HEK293T (cell line): ENCODE results near the gene RNU6-7.

Experiments
- CTCF ChIA-PET: fragments of 350-600 bp; formaldehyde crosslinking; extraction: SDS; loops from one replicate; lab custom pipeline; 2021; ENCODE audit warnings: antibody characterized with exemption, inconsistent platforms; lab: Yijun Ruan, JAX
- POLR2A ChIA-PET: fragments of 350-600 bp; formaldehyde crosslinking; extraction: SDS; loops from one replicate; lab custom pipeline; 2020; ENCODE audit warnings: antibody characterized with exemption, inconsistent platforms; lab: Yijun Ruan, JAX
- DNase-seq: peaks from one replicate; pipeline ENCODE4 v3.0.0; 2012; ENCODE audit warnings: mixed read lengths; ENCODE audit errors: extremely low spot score
- ARNT ChIP-seq: fragments of 450-650 bp; IDR thresholded peaks from 2 replicates; pipeline ENCODE4 v1.6.1; 2017; ENCODE audit warnings: mild to moderate bottlenecking
- BHLHE40 ChIP-seq: fragments of 450-650 bp; IDR thresholded peaks from 2 replicates; pipeline ENCODE4 v1.6.1; 2016; ENCODE audit warnings: mild to moderate bottlenecking, moderate library complexity, borderline replicate concordance
- CTBP1 ChIP-seq: fragments of 450-650 bp; IDR thresholded peaks from 2 replicates; pipeline ENCODE4 v1.6.1; 2016; ENCODE audit warnings: borderline replicate concordance
- ELF4 ChIP-seq: fragments of 450-650 bp; IDR thresholded peaks from 2 replicates; pipeline ENCODE4 v1.6.1; 2017; ENCODE audit warnings: antibody characterized with exemption
- FOXA1 ChIP-seq: fragments of 450-650 bp; IDR thresholded peaks from 2 replicates; pipeline ENCODE4 v1.6.1; 2016; ENCODE audit warnings: mild to moderate bottlenecking
- FOXK2 ChIP-seq: fragments of 450-650 bp; IDR thresholded peaks from 2 replicates; pipeline ENCODE4 v1.6.1; 2016; ENCODE audit warnings: mild to moderate bottlenecking
- FOXM1 ChIP-seq: fragments of 450-650 bp; IDR thresholded peaks from 2 replicates; pipeline ENCODE4 v1.6.1; 2017; ENCODE audit warnings: mild to moderate bottlenecking, borderline replicate concordance
- HDGF ChIP-seq: fragments of 450-650 bp; IDR thresholded peaks from 2 replicates; pipeline ENCODE4 v1.6.1; 2017; ENCODE audit warnings: antibody characterized with exemption, borderline replicate concordance
- L3MBTL2 ChIP-seq: fragments of 450-650 bp; conservative IDR thresholded peaks from 2 replicates; pipeline ENCODE4 v1.6.1; 2016; ENCODE audit warnings: mild to moderate bottlenecking
- LEF1 ChIP-seq: fragments of 450-650 bp; IDR thresholded peaks from 2 replicates; pipeline ENCODE4 v1.6.1; 2017; ENCODE audit warnings: mild to moderate bottlenecking, borderline replicate concordance
- NFRKB ChIP-seq: fragments of 450-650 bp; IDR thresholded peaks from 2 replicates; pipeline ENCODE4 v1.6.1; 2016; ENCODE audit warnings: mild to moderate bottlenecking, moderate library complexity
- SP1 ChIP-seq: fragments of 450-650 bp; IDR thresholded peaks from 2 replicates; pipeline ENCODE4 v1.6.1; 2017
- SUZ12 ChIP-seq: fragments of 450-650 bp; IDR thresholded peaks from 2 replicates; pipeline ENCODE4 v1.6.1; 2016; ENCODE audit warnings: mild to moderate bottlenecking
- TARDBP ChIP-seq: fragments of 450-650 bp; IDR thresholded peaks from 2 replicates; pipeline ENCODE4 v1.6.1; 2016
- ZNF384 ChIP-seq: fragments of 450-650 bp; IDR thresholded peaks from 2 replicates; pipeline ENCODE4 v1.6.1; 2016
- TF ChIP-seq, protein P1 (sequence below): fragments of 450-650 bp; IDR thresholded peaks from 2 replicates; pipeline ENCODE4 v1.6.1; 2016

RNU6-7 gene

DNA sequence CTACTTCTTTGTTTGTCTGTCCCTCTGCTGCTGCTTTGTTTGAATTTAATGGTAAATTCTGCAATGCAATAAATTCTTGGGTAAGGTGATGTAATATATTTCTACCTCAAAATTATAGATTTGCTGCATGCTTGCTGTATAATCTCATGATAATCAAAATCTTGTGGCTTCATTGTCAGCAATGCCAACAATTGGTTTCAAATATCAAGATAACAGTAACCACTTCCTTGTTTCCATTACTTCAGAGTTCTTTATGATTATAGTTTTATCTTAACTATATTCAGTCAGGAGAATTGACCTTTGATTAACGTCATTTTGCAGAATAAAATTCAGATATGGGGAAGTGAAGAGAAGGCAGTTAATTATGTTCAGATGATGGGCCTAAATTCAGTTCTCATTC is 31.4 kb downstream of the RNU6-7 start:
- ChIA-PET POLR2A (no interaction called here), CTCF (no interaction called here)
- no peak for DNase-seq
- TF ChIP-seq BHLHE40, result no peak
- no peak for TF ChIP-seq SUZ12
- TF ChIP-seq FOXA1, result no peak
- TF ChIP-seq L3MBTL2, result no peak
- no peak for TF ChIP-seq LEF1
- TF ChIP-seq FOXK2, result no peak
- TF ChIP-seq CTBP1, result no peak
- TF ChIP-seq FOXM1, result no peak
- TF ChIP-seq ZNF384, result no peak
- no peak for TF ChIP-seq ARNT

DNA sequence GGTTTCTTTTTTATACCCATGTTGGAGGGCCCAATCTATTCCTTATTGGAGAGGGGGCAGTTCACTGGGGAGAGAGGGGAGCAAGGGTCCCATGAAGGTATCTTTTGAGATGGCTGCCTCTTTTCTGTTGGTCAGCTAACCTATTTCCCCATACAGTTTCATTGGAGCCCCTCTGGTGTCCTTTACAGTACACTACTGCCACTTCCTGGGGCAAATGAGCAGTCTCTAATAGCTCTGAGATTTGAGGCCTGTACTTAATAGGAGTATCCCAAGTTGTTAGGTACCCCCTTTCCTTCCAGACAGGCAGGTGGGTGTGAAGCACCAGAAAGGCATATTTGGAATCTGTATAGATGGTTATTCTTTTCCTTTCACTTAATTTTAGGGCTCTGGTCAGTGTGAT is 42.6 kb downstream of the RNU6-7 start:
- ChIA-PET POLR2A (no interaction called here), CTCF (interaction anchor here (0.6 to 2.1 kb wide), 3 partner anchors 10 to 310 kb away, joined by 3 to 6 read pairs (median 5); no protein-coding TSS in a partner anchor)
- TF ChIP-seq BHLHE40 (no peak), SP1 (no peak), FOXA1 (no peak), ELF4 (no peak), FOXK2 (no peak)
- no peak for DNase-seq

DNA sequence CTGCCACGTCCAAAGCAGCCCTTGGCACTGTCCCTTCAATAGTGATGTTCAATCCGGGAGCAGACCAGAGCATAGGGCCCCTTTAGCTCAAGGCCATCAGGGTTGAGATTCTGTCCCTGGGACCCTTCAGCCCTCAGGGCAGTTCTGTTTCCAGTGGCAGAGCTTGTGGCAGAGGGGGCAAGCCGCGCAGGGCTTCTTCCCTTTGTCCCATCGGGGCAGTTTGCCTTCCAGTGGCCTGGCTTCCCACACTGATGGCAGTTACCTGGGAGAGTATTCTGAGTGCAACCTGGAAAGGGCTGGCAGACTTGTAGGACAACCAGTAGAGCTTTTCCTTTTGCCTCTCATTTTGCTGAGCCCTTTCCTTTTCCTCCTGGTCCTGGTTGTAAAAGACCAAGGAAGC is 44.9 kb downstream of the RNU6-7 start:
- ChIA-PET CTCF (no interaction called here), POLR2A (interaction anchor here (0.7 kb wide), 1 partner anchor 170 kb away, joined by 3 read pairs; no protein-coding TSS in a partner anchor)
- TF ChIP-seq BHLHE40, result no peak
- TF ChIP-seq FOXM1, result no peak
- TF ChIP-seq SUZ12, result no peak
- TF ChIP-seq ZNF384, result no peak
- TF ChIP-seq TARDBP, result no peak
- TF ChIP-seq FOXA1, result no peak
- TF ChIP-seq HDGF, result no peak
- no peak for TF ChIP-seq FOXK2
- no peak for TF ChIP-seq SP1
- no peak for TF ChIP-seq LEF1
- no peak for TF ChIP-seq NFRKB
- TF ChIP-seq CTBP1, result no peak
- TF ChIP-seq ARNT, result no peak
- TF ChIP-seq ELF4, result no peak
- TF ChIP-seq L3MBTL2, result no peak
- TF ChIP-seq, protein P1, sequence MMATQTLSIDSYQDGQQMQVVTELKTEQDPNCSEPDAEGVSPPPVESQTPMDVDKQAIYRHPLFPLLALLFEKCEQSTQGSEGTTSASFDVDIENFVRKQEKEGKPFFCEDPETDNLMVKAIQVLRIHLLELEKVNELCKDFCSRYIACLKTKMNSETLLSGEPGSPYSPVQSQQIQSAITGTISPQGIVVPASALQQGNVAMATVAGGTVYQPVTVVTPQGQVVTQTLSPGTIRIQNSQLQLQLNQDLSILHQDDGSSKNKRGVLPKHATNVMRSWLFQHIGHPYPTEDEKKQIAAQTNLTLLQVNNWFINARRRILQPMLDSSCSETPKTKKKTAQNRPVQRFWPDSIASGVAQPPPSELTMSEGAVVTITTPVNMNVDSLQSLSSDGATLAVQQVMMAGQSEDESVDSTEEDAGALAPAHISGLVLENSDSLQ, result no peak
- no peak for DNase-seq

DNA sequence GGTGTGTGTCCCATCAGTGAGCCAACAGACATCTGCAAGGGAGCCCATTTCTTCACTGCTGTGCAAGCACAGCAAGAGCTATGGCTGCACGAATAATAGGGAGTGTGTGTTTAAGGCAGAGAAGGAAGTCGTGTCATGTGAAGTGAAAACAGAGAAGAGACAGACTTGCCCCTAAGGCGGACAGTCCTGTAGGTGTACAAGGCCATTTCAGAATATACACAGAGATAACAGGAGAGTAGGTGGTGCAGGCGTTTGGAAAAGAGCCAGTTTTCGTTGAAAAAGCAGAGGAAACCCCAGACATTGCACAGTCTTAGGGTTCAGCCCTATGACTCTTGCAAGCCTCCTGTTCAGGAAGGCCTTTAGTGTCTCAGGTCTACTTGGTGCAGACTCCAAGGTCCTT is 47.5 kb downstream of the RNU6-7 start:
- CTCF ChIA-PET, result no interaction called here
- DNase-seq, result no peak
- TF ChIP-seq HDGF (no peak), FOXM1 (no peak), FOXA1 (no peak), L3MBTL2 (no peak), ARNT (no peak), LEF1 (no peak), BHLHE40 (no peak), FOXK2 (no peak), ZNF384 (no peak), ELF4 (no peak), CTBP1 (no peak), SUZ12 (no peak), SP1 (no peak), NFRKB (no peak), TARDBP (no peak)
- TF ChIP-seq, protein P1, result no peak
- POLR2A ChIA-PET, result no interaction called here

DNA sequence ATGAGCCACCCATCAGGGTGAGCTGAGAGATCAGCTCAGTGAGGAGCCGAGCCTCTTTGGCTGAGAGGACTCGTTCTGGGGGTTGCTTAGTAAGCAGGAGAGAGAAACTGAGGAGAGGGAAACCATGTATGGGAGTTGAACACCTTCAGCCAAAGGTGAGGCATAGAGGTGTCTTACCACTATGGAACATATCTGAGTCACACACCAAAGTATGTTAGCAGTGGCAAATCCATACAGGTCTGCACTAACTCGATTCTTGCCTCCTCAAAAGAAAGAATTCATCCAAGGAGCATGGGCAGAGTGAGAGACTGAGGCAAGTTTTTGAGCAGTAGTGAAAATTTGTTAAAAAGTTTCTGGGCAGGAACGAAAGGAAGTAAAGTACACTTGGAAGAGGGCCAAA is 47.9 kb downstream of the RNU6-7 start:
- ChIA-PET POLR2A (interaction anchor here (2.2 kb wide), 1 partner anchor 173 kb away, joined by 6 read pairs; the partner anchor contains the start of gene ARHGAP5), CTCF (no interaction called here)

More for the DNA sequence above, 47.9 kb downstream of the RNU6-7 start:
- TF ChIP-seq NFRKB (no peak), BHLHE40 (no peak), SUZ12 (no peak), FOXA1 (no peak), SP1 (no peak), LEF1 (no peak), CTBP1 (no peak), HDGF (no peak), L3MBTL2 (no peak), ELF4 (no peak), ARNT (no peak), FOXM1 (no peak), ZNF384 (no peak), TARDBP (no peak)
- TF ChIP-seq, protein P1, result no peak
- no peak for DNase-seq
